ENCODE results near the gene ERCC6L2. TPM values are rescaled to one million over a fixed set of nuclear protein-coding genes. Genes with fewer than 3 reads are reported as not detected.

ERCC6L2 gene
- total RNA-seq, 2 experiments from 2014 or later = 30.8 to 31.3 TPM

DNA sequence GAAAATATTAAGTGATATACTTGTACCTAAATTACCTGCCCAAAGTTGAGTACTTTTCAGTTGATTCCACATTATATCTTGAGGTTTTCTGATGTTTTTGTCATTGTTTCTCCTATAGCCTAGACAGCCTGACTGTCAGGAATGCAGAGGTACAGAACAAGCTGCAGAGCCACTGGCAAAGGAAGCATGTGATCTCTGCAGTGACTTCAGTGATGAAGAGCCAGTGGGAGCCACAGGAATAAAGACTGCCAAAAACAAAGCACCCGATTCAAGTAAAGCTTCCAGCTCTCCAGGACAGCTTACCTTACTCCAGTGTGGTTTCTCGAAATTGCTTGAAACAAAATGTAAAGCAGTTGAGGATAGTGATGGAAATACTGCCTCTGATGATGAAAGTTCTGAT lies 96.3 kb downstream of the ERCC6L2 start:
- no peaks in the 10 kb centered on the region for H3K27me3 Mint-ChIP-seq
- DNase-seq (no peak), ATAC-seq (ENCODE audit: poor library complexity) (no peak)
- ChIA-PET POLR2A (no interaction called here), CTCF (no interaction called here)
- Histone ChIP-seq H3K4me3 (ENCODE audit: low read length) (no peak overlapping the region), H3K27me3 (ENCODE audit: control insufficient read depth in 1 of 2, insufficient read depth in 2 of 2, low read length in 2 of 2) (no peaks in the 10 kb centered on the region), H3K27ac (ENCODE audit: low read depth in 1 of 2, low read length in 2 of 2) (no peak overlapping the region), H3K4me1 (ENCODE audit: insufficient read depth, low read length) (no peaks in the 10 kb centered on the region), H3K9me3 (ENCODE audit: control insufficient read depth in 1 of 2, insufficient read depth in 1 of 2, low read length in 2 of 2) (no peaks in the 10 kb centered on the region), H3K36me3 (ENCODE audit: insufficient read depth, low read length) (peaks cover 23% of the 10 kb centered on the region)
- H3K27ac Mint-ChIP-seq = no peak overlapping the region
- intact Hi-C loops (cut with DNase I, micrococcal nuclease) = no loop called here
- no peak overlapping the region for H3K4me3 Mint-ChIP-seq
- no peaks in the 10 kb centered on the region for H3K4me1 Mint-ChIP-seq (ENCODE audit: low read depth)
- H3K9me3 Mint-ChIP-seq = no peaks in the 10 kb centered on the region
- H3K36me3 Mint-ChIP-seq (ENCODE audit: low read depth) = peaks cover 65% of the 10 kb centered on the region
- TF ChIP-seq, protein P1, sequence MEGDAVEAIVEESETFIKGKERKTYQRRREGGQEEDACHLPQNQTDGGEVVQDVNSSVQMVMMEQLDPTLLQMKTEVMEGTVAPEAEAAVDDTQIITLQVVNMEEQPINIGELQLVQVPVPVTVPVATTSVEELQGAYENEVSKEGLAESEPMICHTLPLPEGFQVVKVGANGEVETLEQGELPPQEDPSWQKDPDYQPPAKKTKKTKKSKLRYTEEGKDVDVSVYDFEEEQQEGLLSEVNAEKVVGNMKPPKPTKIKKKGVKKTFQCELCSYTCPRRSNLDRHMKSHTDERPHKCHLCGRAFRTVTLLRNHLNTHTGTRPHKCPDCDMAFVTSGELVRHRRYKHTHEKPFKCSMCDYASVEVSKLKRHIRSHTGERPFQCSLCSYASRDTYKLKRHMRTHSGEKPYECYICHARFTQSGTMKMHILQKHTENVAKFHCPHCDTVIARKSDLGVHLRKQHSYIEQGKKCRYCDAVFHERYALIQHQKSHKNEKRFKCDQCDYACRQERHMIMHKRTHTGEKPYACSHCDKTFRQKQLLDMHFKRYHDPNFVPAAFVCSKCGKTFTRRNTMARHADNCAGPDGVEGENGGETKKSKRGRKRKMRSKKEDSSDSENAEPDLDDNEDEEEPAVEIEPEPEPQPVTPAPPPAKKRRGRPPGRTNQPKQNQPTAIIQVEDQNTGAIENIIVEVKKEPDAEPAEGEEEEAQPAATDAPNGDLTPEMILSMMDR (IDR thresholded peaks at IDR 0.05) = no peak

DNA sequence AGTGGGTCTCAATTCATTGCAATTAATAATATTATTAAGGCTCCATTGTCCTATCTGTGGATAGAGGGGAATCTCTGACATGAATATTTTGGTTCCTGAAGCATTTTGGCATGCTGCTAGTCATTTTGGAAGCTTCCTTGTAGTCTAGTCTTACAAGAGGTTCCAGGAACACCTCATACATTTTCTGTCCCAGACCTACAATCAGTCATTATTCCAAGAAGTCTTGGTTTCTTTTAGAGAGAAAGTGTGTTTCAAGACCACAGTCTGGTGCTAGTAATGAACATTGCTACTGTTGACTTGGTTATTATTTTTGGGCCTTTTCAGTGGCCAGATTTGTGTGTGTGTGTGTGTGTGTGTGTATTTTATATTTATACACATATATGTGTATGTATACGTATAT lies 98.9 kb downstream of the ERCC6L2 start:
- H3K27me3 ChIP-seq (ENCODE audit: control insufficient read depth in 1 of 2, insufficient read depth in 2 of 2, low read length in 2 of 2) = no peaks in the 10 kb centered on the region
- H3K4me1 ChIP-seq (ENCODE audit: insufficient read depth, low read length) = no peaks in the 10 kb centered on the region
- H3K27ac ChIP-seq (ENCODE audit: low read depth in 1 of 2, low read length in 2 of 2) = no peak overlapping the region
- no peak overlapping the region for H3K27ac Mint-ChIP-seq
- no peaks in the 10 kb centered on the region for H3K4me1 Mint-ChIP-seq (ENCODE audit: low read depth)
- no peak overlapping the region for H3K4me3 ChIP-seq (ENCODE audit: low read length)
- H3K36me3 Mint-ChIP-seq (ENCODE audit: low read depth) = peaks cover 62% of the 10 kb centered on the region
- POLR2A ChIA-PET = no interaction called here
- H3K36me3 ChIP-seq (ENCODE audit: insufficient read depth, low read length) = peaks cover 24% of the 10 kb centered on the region
- no peaks in the 10 kb centered on the region for H3K9me3 ChIP-seq (ENCODE audit: control insufficient read depth in 1 of 2, insufficient read depth in 1 of 2, low read length in 2 of 2)
- TF ChIP-seq, protein P1 (IDR thresholded peaks at IDR 0.05) = no peak
- ATAC-seq (ENCODE audit: poor library complexity) (no peak), DNase-seq (no peak)
- intact Hi-C loops (cut with DNase I, micrococcal nuclease) = no loop called here
- H3K4me3 Mint-ChIP-seq = no peak overlapping the region
- CTCF ChIA-PET = no interaction called here
- no peaks in the 10 kb centered on the region for H3K27me3 Mint-ChIP-seq
- no peaks in the 10 kb centered on the region for H3K9me3 Mint-ChIP-seq

DNA sequence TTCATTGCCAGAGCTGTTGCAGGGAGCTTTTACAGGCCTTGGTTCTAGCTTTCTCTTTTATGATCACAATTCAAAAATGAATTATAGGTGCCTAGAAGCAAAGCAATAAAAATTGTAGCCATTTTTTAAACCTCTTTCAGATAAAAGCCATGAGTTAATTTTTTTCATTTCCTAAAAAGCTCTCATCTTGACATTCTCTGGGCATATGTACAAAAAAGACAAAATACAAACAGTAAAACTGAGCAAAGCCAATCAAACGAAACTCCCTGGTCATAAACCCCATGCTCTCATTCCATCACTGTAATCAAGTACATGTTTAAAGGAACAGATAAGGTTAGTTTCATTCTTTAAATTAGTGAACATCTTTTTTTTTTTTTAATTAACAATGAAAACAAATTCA lies 101.9 kb downstream of the ERCC6L2 start:
- H3K4me1 Mint-ChIP-seq (ENCODE audit: low read depth) = peaks cover 22% of the 10 kb centered on the region
- DNase-seq (no peak), ATAC-seq (ENCODE audit: poor library complexity) (no peak)
- ChIA-PET CTCF (no interaction called here), POLR2A (no interaction called here)
- H3K36me3 ChIP-seq (ENCODE audit: insufficient read depth, low read length) = peaks cover 17% of the 10 kb centered on the region
- intact Hi-C loops (cut with DNase I, micrococcal nuclease) = no loop called here
- no peak overlapping the region for H3K27ac ChIP-seq (ENCODE audit: low read depth in 1 of 2, low read length in 2 of 2)
- peaks cover 41% of the 10 kb centered on the region for H3K36me3 Mint-ChIP-seq (ENCODE audit: low read depth)
- H3K27ac Mint-ChIP-seq = no peak overlapping the region
- H3K9me3 Mint-ChIP-seq = no peaks in the 10 kb centered on the region
- no peak overlapping the region for H3K4me3 ChIP-seq (ENCODE audit: low read length)
- no peaks in the 10 kb centered on the region for H3K27me3 Mint-ChIP-seq
- peaks cover 3% of the 10 kb centered on the region for H3K4me1 ChIP-seq (ENCODE audit: insufficient read depth, low read length)
- TF ChIP-seq, protein P1 (IDR thresholded peaks at IDR 0.05) = no peak
- no peak overlapping the region for H3K4me3 Mint-ChIP-seq
- no peaks in the 10 kb centered on the region for H3K9me3 ChIP-seq (ENCODE audit: control insufficient read depth in 1 of 2, insufficient read depth in 1 of 2, low read length in 2 of 2)
- H3K27me3 ChIP-seq (ENCODE audit: control insufficient read depth in 1 of 2, insufficient read depth in 2 of 2, low read length in 2 of 2) = no peaks in the 10 kb centered on the region
